Karpas-422 (cell line): ENCODE results near the gene SUZ12. TPM values are rescaled to one million over a fixed set of nuclear protein-coding genes. Genes with fewer than 3 reads are reported as not detected.
A peak's percentile ranks its signal among the peaks of the same experiment; 100 is the strongest.
"Not testable (repeated sequence)": the region's sequence is repeated elsewhere in the genome, so short reads cannot be mapped to it uniquely, and the experiment has no call there.

Source experiments
- DNase-seq: peaks from one replicate; pipeline ENCODE4 v3.0.0-alpha.2; 2015
- H2AFZ ChIP-seq: fragments of 200-600 bp; sonication (generic); 2 replicates; pipeline ENCODE4 v1.6.1; 2014; ENCODE audit warnings: antibody characterized with exemption, low read length, mixed read lengths
- H3K27ac ChIP-seq: fragments of 200-600 bp; sonication (generic); 2 replicates; pipeline ENCODE4 v1.5.1; 2014; ENCODE audit warnings: mild to moderate bottlenecking, low read length, moderate library complexity
- H3K27me3 ChIP-seq: fragments of 200-600 bp; sonication (generic); 2 replicates; pipeline ENCODE4 v1.6.1; 2014; ENCODE audit warnings: low read length, mixed read lengths
- H3K36me3 ChIP-seq: fragments of 200-600 bp; sonication (generic); 2 replicates; pipeline ENCODE4 v1.6.1; 2014; ENCODE audit warnings: low read length, mixed read lengths; ENCODE audit not compliant: insufficient read depth
- H3K4me1 ChIP-seq: fragments of 200-600 bp; sonication (generic); 2 replicates; pipeline ENCODE4 v1.6.1; 2014; ENCODE audit warnings: mild to moderate bottlenecking, low read length, mixed read lengths
- H3K4me2 ChIP-seq: fragments of 200-600 bp; sonication (generic); 2 replicates; pipeline ENCODE4 v1.6.1; 2014; ENCODE audit warnings: low read length, low read depth, mild to moderate bottlenecking; ENCODE audit not compliant: poor library complexity, severe bottlenecking
- H3K4me3 ChIP-seq: fragments of 200-600 bp; sonication (generic); 2 replicates; pipeline ENCODE4 v1.5.1; 2014; ENCODE audit warnings: mild to moderate bottlenecking, antibody characterized with exemption, low read length, mixed read lengths
- H3K79me2 ChIP-seq: fragments of 200-600 bp; sonication (generic); 2 replicates; pipeline ENCODE4 v1.6.1; 2014; ENCODE audit warnings: mild to moderate bottlenecking, low read length, mixed read lengths
- H3K9ac ChIP-seq: fragments of 200-600 bp; sonication (generic); 2 replicates; pipeline ENCODE4 v1.6.0; 2014; ENCODE audit warnings: low read length
- H3K9me2 ChIP-seq: fragments of 200-600 bp; sonication (generic), shearing (Covaris generic); replicated peaks from 2 replicates; pipeline ENCODE4 v1.6.0; 2014; ENCODE audit warnings: mild to moderate bottlenecking, low read length, moderate library complexity; ENCODE audit not compliant: insufficient read depth
- H3K9me3 ChIP-seq: fragments of 300-700, 200-600 bp; sonication (generic); 2 replicates; pipeline ENCODE4 v1.6.1; 2014; ENCODE audit warnings: low read length, mixed read lengths
- H4K20me1 ChIP-seq: fragments of 200-600 bp; sonication (generic); 2 replicates; pipeline ENCODE4 v1.6.1; 2014; ENCODE audit warnings: mild to moderate bottlenecking, antibody characterized with exemption, low read length, low read depth; ENCODE audit not compliant: insufficient read depth
- total RNA-seq: library from RNA; depleted of rRNA; stranded (reverse); fragments of >200 nt; shearing (Covaris generic); gene quantifications from 2 replicates; pipeline ENCODE4 v1.2.3, GENCODE V29; 2014; ENCODE audit warnings: low replicate concordance; rRNA removed

SUZ12 gene
- 39.1 and 71.0 TPM in 2 replicates for total RNA-seq

DNA sequence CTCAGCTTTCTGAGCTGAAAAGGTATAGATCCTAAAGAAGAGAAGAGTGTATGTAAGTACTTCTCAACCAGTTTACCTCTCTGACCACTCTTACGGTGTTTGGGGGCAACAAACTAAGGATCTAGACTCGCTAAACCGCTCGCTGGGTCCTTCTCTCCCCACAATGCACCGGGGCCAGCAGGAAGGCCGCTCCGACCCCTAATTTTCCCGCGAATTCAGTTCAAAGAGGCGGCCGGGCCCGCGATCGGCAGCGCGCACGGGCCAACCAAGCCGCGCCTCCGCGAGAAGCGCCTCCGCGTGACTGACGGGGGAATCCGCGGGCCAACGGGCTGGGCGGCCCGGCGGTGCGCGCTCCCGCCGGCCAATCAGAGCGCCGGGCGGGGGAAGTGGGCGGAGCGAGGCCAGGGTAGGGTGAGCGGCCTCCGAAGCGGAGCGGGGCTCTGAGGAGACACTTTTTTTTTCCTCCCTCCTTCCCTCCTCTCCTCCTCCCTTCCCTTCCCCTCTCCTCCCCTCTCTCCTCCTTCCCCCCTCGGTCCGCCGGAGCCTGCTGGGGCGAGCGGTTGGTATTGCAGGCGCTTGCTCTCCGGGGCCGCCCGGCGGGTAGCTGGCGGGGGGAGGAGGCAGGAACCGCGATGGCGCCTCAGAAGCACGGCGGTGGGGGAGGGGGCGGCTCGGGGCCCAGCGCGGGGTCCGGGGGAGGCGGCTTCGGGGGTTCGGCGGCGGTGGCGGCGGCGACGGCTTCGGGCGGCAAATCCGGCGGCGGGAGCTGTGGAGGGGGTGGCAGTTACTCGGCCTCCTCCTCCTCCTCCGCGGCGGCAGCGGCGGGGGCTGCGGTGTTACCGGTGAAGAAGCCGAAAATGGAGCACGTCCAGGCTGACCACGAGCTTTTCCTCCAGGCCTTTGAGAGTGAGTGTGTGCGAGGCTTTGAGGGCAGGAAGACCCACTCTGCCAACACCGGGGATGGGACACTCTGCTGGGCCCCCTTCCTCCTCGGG lies at the start of gene SUZ12:
Gene SUZ12, plus strand, starts transcription at position 393 of the 995 bp plus-strand sequence. Its CDS starts 240 bp downstream, at position 633.
- not testable (repeated sequence) for H3K9me2 ChIP-seq, H3K27me3 ChIP-seq, H3K36me3 ChIP-seq, H3K9me3 ChIP-seq
- peak within 1 kb of the TSS; percentile 90 for H3K9ac ChIP-seq
- peak within 1 kb of the TSS; percentile 85 for H3K4me3 ChIP-seq
- peak within 1 kb of the TSS; percentile 98 for H3K4me2 ChIP-seq
- peak within 1 kb of the TSS; percentile 95 for H2AFZ ChIP-seq
- H4K20me1 ChIP-seq, result peaks cover 12% of the 10 kb centered on the region; the same call in 1 of the 2 replicates
- H3K79me2 ChIP-seq, result peaks cover 43% of the 10 kb centered on the region
- peak within 1 kb of the TSS; percentile 71 for H3K27ac ChIP-seq
- peaks cover 22% of the 10 kb centered on the region for H3K4me1 ChIP-seq
- peak; percentile 93 for DNase-seq

GRCh38 chr17:31888124-31888523 lies 48.7 kb upstream of the SUZ12 start:
- Histone ChIP-seq H3K36me3 (peaks cover 59% of the 10 kb centered on the region), H3K4me2 (no peak overlapping the region), H3K27ac (peak overlapping the region; percentile 89), H4K20me1 (no peaks in the 10 kb centered on the region), H3K4me1 (peaks cover 50% of the 10 kb centered on the region), H3K9me3 (no peaks in the 10 kb centered on the region), H3K4me3 (no peak overlapping the region), H3K9me2 (no peaks in the 10 kb centered on the region), H2AFZ (no peak overlapping the region), H3K79me2 (peaks cover 19% of the 10 kb centered on the region), H3K9ac (no peak overlapping the region), H3K27me3 (no peaks in the 10 kb centered on the region)
- DNase-seq, result peak; percentile 37

DNA sequence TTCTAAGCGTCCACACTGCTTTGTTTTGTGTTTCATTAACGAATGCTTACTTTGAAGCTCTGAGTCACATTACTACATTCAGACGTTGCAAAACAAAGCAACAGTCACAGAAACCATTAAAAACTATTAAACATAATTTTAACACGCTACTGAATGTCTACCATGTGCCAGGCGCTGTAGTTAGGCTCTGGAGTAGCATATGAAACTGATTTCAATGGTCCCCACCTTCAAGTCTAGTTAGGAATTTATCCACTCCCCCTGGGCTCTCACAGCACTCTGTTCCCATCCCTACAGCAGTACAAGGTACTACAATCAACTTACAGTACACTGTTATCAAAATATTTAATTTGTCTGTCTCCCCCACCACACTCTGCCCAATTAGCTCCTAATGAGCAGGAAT lies 35.9 kb upstream of the SUZ12 start:
- Histone ChIP-seq H3K4me3 (peak overlapping the region; percentile 88), H2AFZ (no peak overlapping the region; the same call in 1 of the 2 replicates), H3K4me2 (peak overlapping the region; percentile 78), H3K9me2 (no peaks in the 10 kb centered on the region), H3K79me2 (peaks cover 47% of the 10 kb centered on the region), H3K27me3 (no peaks in the 10 kb centered on the region), H3K36me3 (peaks cover 26% of the 10 kb centered on the region; the same call in 1 of the 2 replicates), H3K27ac (peak overlapping the region; percentile 10; the same call in 1 of the 2 replicates), H3K4me1 (peaks cover 19% of the 10 kb centered on the region), H3K9ac (peak overlapping the region; percentile 86), H3K9me3 (no peaks in the 10 kb centered on the region), H4K20me1 (no peaks in the 10 kb centered on the region)
- peak; percentile 50 for DNase-seq

DNA sequence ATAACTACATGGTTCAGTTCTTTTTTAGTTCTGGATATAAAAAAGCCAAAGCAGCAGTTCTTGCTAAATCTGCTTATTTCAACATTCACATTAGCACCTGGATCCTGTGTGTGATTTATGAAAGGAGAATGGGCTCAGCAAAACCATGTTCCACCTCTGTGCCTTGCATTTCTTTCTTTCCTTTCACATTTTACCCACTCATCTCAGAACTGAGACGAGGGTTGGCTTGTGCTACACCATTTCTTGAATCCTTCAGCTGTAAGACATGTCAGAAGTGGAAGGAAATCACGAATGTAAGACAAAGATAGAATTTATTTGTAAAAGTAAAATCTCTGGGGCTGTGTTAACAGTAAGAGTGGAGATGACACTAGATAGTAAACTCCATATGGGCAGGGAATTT lies 34.1 kb upstream of the SUZ12 start:
- peak overlapping the region; percentile 99 for H2AFZ ChIP-seq
- H3K27me3 ChIP-seq, result no peaks in the 10 kb centered on the region
- peaks cover 18% of the 10 kb centered on the region; the same call in 1 of the 2 replicates for H3K36me3 ChIP-seq
- no peak for DNase-seq
- H3K9me2 ChIP-seq, result no peaks in the 10 kb centered on the region
- 0 out of 2 replicates have a peak overlapping the region, but pooled peaks have one; percentile 23 for H3K9ac ChIP-seq
- H3K4me2 ChIP-seq, result no peak overlapping the region
- peaks cover 36% of the 10 kb centered on the region for H3K79me2 ChIP-seq
- H3K4me1 ChIP-seq, result peaks cover 35% of the 10 kb centered on the region
- no peaks in the 10 kb centered on the region for H3K9me3 ChIP-seq
- H4K20me1 ChIP-seq, result no peaks in the 10 kb centered on the region
- peak overlapping the region; percentile 55 for H3K27ac ChIP-seq
- H3K4me3 ChIP-seq, result no peak overlapping the region

GRCh38 chr17:31903401-31903800 lies 33.4 kb upstream of the SUZ12 start:
- Histone ChIP-seq H3K27ac (no peak overlapping the region), H3K4me1 (peaks cover 42% of the 10 kb centered on the region), H3K79me2 (peaks cover 30% of the 10 kb centered on the region), H3K27me3 (no peaks in the 10 kb centered on the region), H2AFZ (no peak overlapping the region), H4K20me1 (no peaks in the 10 kb centered on the region), H3K4me2 (no peak overlapping the region), H3K9ac (no peak overlapping the region), H3K9me2 (no peaks in the 10 kb centered on the region), H3K36me3 (peaks cover 13% of the 10 kb centered on the region; the same call in 1 of the 2 replicates), H3K9me3 (no peaks in the 10 kb centered on the region), H3K4me3 (no peak overlapping the region)
- no peak for DNase-seq

DNA sequence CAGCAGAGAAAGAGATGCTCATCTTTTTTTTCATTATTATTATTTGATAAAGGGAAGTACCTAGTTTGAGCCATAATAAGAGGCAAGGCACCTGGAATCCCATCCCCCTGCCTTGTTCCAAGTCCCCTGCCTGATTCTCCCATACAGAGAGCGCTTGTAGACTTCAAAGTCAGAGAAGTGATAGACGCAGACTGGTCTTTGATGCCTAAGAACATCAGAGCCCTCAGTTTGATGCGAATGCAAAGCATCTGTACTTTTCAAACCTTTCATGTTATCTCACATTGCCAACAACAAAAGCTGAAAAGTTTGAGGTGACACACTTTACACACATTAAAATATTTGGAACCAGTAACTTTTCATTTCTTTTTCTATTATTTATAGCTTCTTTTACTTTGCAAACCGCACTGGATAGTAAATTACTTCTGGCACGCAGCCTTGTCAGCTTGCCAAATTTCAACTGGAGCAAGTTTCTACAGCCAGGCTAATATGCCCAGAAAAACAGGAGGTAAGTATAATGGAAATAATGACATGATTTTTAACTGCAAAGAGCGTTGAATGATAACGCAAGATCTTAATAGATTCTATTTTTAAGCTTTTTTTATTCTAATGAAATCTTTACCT lies 29.4 kb upstream of the SUZ12 start:
- H3K9me3 ChIP-seq, result no peaks in the 10 kb centered on the region

GRCh38 chr17:31908386-31908785 lies 28.4 kb upstream of the SUZ12 start:
- Histone ChIP-seq H4K20me1 (no peaks in the 10 kb centered on the region), H3K27me3 (no peaks in the 10 kb centered on the region), H3K4me1 (peaks cover 39% of the 10 kb centered on the region), H3K9ac (no peak overlapping the region), H3K4me2 (no peak overlapping the region), H3K9me2 (no peaks in the 10 kb centered on the region), H3K36me3 (no peaks in the 10 kb centered on the region), H3K4me3 (no peak overlapping the region), H3K27ac (no peak overlapping the region), H3K79me2 (no peaks in the 10 kb centered on the region), H2AFZ (no peak overlapping the region), H3K9me3 (no peaks in the 10 kb centered on the region)
- no peak for DNase-seq

More for the DNA sequence above, 29.4 kb upstream of the SUZ12 start:
- Histone ChIP-seq H3K9me2 (no peaks in the 10 kb centered on the region), H3K27ac (0 out of 2 replicates have a peak overlapping the region, but pooled peaks have one; percentile 1), H2AFZ (peak overlapping the region; percentile 50), H3K27me3 (no peaks in the 10 kb centered on the region), H3K36me3 (no peaks in the 10 kb centered on the region), H3K9ac (peak overlapping the region; percentile 2; the same call in 1 of the 2 replicates), H3K4me1 (peaks cover 35% of the 10 kb centered on the region), H3K4me3 (0 out of 2 replicates have a peak overlapping the region, but pooled peaks have one; percentile 1), H4K20me1 (no peaks in the 10 kb centered on the region), H3K79me2 (no peaks in the 10 kb centered on the region), H3K4me2 (peak overlapping the region; percentile 40)
- peak; percentile 54 for DNase-seq

GRCh38 chr17:31912705-31913104 lies 24.1 kb upstream of the SUZ12 start:
- not testable (repeated sequence) for H3K36me3 ChIP-seq, H3K9me3 ChIP-seq, H3K79me2 ChIP-seq, H4K20me1 ChIP-seq, H3K9ac ChIP-seq, H3K27me3 ChIP-seq, H3K9me2 ChIP-seq
- Histone ChIP-seq H3K4me2 (peak overlapping the region; percentile 60), H3K4me3 (peak overlapping the region; percentile 6; the same call in 1 of the 2 replicates), H3K4me1 (peaks cover 45% of the 10 kb centered on the region), H2AFZ (peak overlapping the region; percentile 44; the same call in 1 of the 2 replicates), H3K27ac (peak overlapping the region; percentile 81)
- DNase-seq, result peak; percentile 70
